Spleen (tissue), 11 donors: ENCODE data around the gene CAPN9. TPM values are rescaled to one million over a fixed set of nuclear protein-coding genes. Genes with fewer than 3 reads are reported as not detected.

Experiments
- DNase-seq: peaks from one replicate; pipeline ENCODE4 v3.0.0-alpha.2; 2020
- H3K27ac ChIP-seq, 8 donors: fragments of 200-600 bp; sonication (generic) in 7 of 8; 1 replicate in 4 of 8; 2 replicates in 4 of 8; pipeline versions ENCODE4 v1.5.0 to v1.8.0; 2016 to 2021; ENCODE audit warnings: inconsistent platforms in 4 of 8, mild to moderate bottlenecking in 4 of 8, moderate library complexity in 1 of 8
- H3K27me3 ChIP-seq, 7 donors: fragments of 200-600 bp; sonication (generic) in 6 of 7; replicated peaks in 1 of 7; 1 replicate in 4 of 7; 2 replicates in 3 of 7; pipeline versions ENCODE4 v1.5.0 to v1.8.0; 2016 to 2021; ENCODE audit warnings: inconsistent platforms in 3 of 7, mild to moderate bottlenecking in 1 of 7
- H3K36me3 ChIP-seq, 6 donors: fragments of 200-600 bp; sonication (generic) in 5 of 6; 1 replicate in 4 of 6; 2 replicates in 2 of 6; pipeline versions ENCODE4 v1.5.0 to v1.8.0; 2016 to 2021; ENCODE audit warnings: inconsistent platforms in 2 of 6
- H3K4me1 ChIP-seq, 6 donors: fragments of 200-600 bp; sonication (generic) in 5 of 6; 1 replicate in 3 of 6; 2 replicates in 3 of 6; pipeline versions ENCODE4 v1.5.0 to v1.8.0; 2016 to 2021; ENCODE audit warnings: inconsistent platforms in 3 of 6
- H3K4me3 ChIP-seq, 8 donors: fragments of 200-600 bp; sonication (generic) in 7 of 8; 1 replicate in 4 of 8; 2 replicates in 4 of 8; pipeline versions ENCODE4 v1.5.0 to v1.8.0; 2016 to 2021; ENCODE audit warnings: inconsistent platforms in 4 of 8, mild to moderate bottlenecking in 4 of 8, moderate library complexity in 2 of 8
- H3K9me3 ChIP-seq, 8 donors: fragments of 200-600 bp; sonication (generic) in 7 of 8; 1 replicate in 4 of 8; 2 replicates in 4 of 8; pipeline versions ENCODE4 v1.5.0 to v1.8.0; 2016 to 2021; ENCODE audit warnings: inconsistent platforms in 4 of 8
- POLR2A ChIP-seq, 3 donors: fragments of 450-650 bp; IDR thresholded peaks; one replicate each; pipeline ENCODE4 v1.5.1; 2017; ENCODE audit warnings: antibody characterized with exemption in 3 of 3, mild to moderate bottlenecking in 1 of 3
- POLR2AphosphoS5 ChIP-seq, 3 donors: sonication (generic); formaldehyde crosslinking; IDR thresholded peaks; one replicate each; pipeline ENCODE4 v1.5.1; 2017; ENCODE audit warnings: antibody characterized with exemption in 3 of 3
- WGBS, 5 donors: extraction: QIAGEN DNeasy Blood & Tissue Kit in 3 of 5; methylation state at CpG; one replicate each; pipeline versions ENCODE4 v1.1.5 to v1.1.7; 2013 to 2018; 5-methylcytosine and 5-hydroxymethylcytosine counted together
- intact Hi-C: fragments of 100-400 bp; cut with DNase I; formaldehyde crosslinking; loops from one replicate; pipeline ENCODE4 v1.15.0; 2023; ENCODE audit warnings: low total_unique reads
- polyA plus RNA-seq, 3 donors: library from polyadenylated mRNA; stranded (reverse); fragments of 200-250 nt; gene quantifications; one replicate each; pipeline ENCODE4 v1.2.1, GENCODE V29; 2013
- total RNA-seq, 7 donors: library from RNA; depleted of rRNA in 3 of 7; stranded (reverse); fragments of >200 nt in 3 of 7; fragmentation: NEBNext Ultra II Directional in 4 of 7; extraction: Animal tissue kit (Norgen Biotek cat#: 25700) in 4 of 7; gene quantifications; one replicate each; pipeline versions ENCODE4 v1.1.0 to v1.2.1, GENCODE V29; 2016 to 2021
- TF ChIP-seq, protein P1 (sequence below), 11 experiments: fragments of 200-600 bp in 7 of 11; fragments of 450-650 bp in 4 of 11; sonication (generic) in 4 of 11; IDR thresholded peaks in 8 of 11; conservative IDR thresholded peaks in 3 of 11; 1 replicate in 7 of 11; 2 replicates in 4 of 11; pipeline versions ENCODE4 v1.4.0 to v1.8.0; 2016 to 2021; ENCODE audit warnings: antibody characterized with exemption in 11 of 11, inconsistent platforms in 4 of 11, mild to moderate bottlenecking in 1 of 11
- donor health status: healthy with polysubstance abuse.
- donor health status: DM: no; HTN: no; CAD: no; lungs with moderate emphysema.
- donor health status: DM: no; HTN: no; CAD: no.
- donor health status: Bipolar disorder and iron deficiency.
- donor health status: healthy.
- donor health status: DM: no; HTN: no; CAD: no.
- donor health status: DM: yes; HTN: yes; CAD: no.

The CAPN9 gene
- total and polyA plus RNA-seq, 10 donors: 0.05 TPM; not detected in 9

DNA sequence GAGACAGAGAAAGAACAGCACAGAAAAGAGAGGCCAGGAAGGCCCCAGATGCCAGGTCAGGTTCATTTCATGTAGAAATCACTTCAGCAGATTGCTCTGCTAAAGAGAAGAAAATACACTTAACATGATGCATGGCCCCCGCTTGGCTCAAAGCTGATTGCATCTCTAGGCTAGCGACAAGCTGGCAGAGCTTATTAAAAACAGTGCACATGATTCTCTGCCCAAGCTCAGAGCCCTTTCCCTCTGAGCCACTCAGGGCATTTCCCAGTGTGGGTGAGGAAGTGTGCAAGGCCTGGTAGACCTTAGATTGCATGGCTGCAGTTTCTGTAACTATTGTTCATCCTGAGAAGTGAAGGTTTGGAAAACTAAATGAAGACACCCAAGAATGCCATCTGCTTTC, 3.3 kb upstream of the CAPN9 start:
- no peak for DNase-seq
- intact Hi-C loops: no loop called here
- peaks cover 0 to 1% (median 0%) of the 10 kb centered on the region in 6 donors for H3K4me1 ChIP-seq
- no peak overlapping the region for H3K4me3 ChIP-seq
- H3K36me3 ChIP-seq: no peaks in the 10 kb centered on the region
- 79 to 97% (median 90%) methylated on average over 2 of the region's 2 CpGs for WGBS, 5 donors
- TF ChIP-seq, protein P1, sequence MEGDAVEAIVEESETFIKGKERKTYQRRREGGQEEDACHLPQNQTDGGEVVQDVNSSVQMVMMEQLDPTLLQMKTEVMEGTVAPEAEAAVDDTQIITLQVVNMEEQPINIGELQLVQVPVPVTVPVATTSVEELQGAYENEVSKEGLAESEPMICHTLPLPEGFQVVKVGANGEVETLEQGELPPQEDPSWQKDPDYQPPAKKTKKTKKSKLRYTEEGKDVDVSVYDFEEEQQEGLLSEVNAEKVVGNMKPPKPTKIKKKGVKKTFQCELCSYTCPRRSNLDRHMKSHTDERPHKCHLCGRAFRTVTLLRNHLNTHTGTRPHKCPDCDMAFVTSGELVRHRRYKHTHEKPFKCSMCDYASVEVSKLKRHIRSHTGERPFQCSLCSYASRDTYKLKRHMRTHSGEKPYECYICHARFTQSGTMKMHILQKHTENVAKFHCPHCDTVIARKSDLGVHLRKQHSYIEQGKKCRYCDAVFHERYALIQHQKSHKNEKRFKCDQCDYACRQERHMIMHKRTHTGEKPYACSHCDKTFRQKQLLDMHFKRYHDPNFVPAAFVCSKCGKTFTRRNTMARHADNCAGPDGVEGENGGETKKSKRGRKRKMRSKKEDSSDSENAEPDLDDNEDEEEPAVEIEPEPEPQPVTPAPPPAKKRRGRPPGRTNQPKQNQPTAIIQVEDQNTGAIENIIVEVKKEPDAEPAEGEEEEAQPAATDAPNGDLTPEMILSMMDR (IDR thresholded peaks at IDR 0.05 in 8 of 11, conservative IDR thresholded peaks at IDR 0.05 in 3 of 11): no peak
- no peak for TF ChIP-seq POLR2AphosphoS5 (IDR thresholded peaks at IDR 0.05)
- no peak for TF ChIP-seq POLR2A (IDR thresholded peaks at IDR 0.05)
- no peak overlapping the region for H3K27ac ChIP-seq
- no peaks in the 10 kb centered on the region for H3K9me3 ChIP-seq
- peaks cover 0 to 8% (median 0%) of the 10 kb centered on the region in 7 donors for H3K27me3 ChIP-seq

DNA sequence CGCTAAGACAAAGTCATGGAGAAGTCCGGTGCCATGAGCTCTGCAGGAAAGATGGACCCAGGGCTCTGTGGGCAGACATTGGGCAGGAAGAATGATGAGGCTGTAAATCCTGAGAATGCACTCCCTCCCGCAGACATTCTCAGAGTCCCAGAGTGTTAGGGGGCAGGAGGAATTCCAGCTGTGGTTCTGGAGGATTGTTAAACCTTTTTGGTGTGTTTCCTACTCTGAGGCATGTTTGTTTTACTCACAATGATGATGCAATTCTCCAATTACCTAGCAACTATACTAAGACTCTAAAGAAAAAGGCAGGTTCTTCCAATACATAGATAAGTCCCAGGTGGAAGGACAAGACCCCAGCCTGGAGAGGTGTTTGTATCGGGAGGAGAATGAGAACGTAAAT, 2.8 kb upstream of the CAPN9 start:
- WGBS, 5 donors: 73 to 92% (median 78%) methylated on average over 5 of the region's 5 CpGs
- intact Hi-C loops: no loop called here
- H3K4me3 ChIP-seq: no peak overlapping the region
- no peak overlapping the region for H3K27ac ChIP-seq
- H3K36me3 ChIP-seq: no peaks in the 10 kb centered on the region
- DNase-seq: no peak
- peaks cover 0 to 6% (median 0%) of the 10 kb centered on the region in 6 donors for H3K4me1 ChIP-seq
- H3K27me3 ChIP-seq: peaks cover 0 to 3% (median 0%) of the 10 kb centered on the region in 7 donors
- TF ChIP-seq POLR2A (IDR thresholded peaks at IDR 0.05) (no peak), POLR2AphosphoS5 (IDR thresholded peaks at IDR 0.05) (no peak)
- TF ChIP-seq, protein P1 (IDR thresholded peaks at IDR 0.05 in 8 of 11, conservative IDR thresholded peaks at IDR 0.05 in 3 of 11): no peak
- H3K9me3 ChIP-seq: no peaks in the 10 kb centered on the region

DNA sequence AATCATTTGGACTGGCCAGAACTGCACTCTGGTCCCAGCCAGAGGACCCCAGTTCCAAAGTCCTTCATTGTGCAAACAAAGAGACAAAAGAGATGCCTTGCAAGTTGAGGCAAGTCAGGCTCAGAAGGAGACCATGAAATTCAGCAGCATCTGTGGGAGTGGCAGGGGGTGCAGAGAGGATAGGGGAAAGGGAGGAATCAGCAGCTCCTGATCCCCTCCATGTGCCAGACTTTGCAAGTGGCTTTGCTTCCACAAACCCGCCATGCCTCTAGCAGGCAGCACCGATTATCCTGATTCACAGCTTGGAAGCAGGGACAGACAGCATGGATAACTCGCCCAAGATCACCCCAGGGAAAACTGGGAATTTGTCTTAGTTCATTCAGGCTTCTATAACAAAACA, 2.1 kb upstream of the CAPN9 start:
- Histone ChIP-seq H3K4me3 (no peak overlapping the region), H3K27me3 (no peaks in the 10 kb centered on the region), H3K36me3 (no peaks in the 10 kb centered on the region), H3K9me3 (no peaks in the 10 kb centered on the region), H3K4me1 (peaks cover 0 to 6% (median 0%) of the 10 kb centered on the region in 6 donors), H3K27ac (no peak overlapping the region)
- WGBS, 5 donors: 57 to 86% (median 68%) methylated on average over 3 of the region's 3 CpGs
- TF ChIP-seq, protein P1 (IDR thresholded peaks at IDR 0.05 in 8 of 11, conservative IDR thresholded peaks at IDR 0.05 in 3 of 11): no peak
- no peak for TF ChIP-seq POLR2A (IDR thresholded peaks at IDR 0.05)
- no peak for TF ChIP-seq POLR2AphosphoS5 (IDR thresholded peaks at IDR 0.05)
- no peak for DNase-seq
- intact Hi-C loops: no loop called here

DNA sequence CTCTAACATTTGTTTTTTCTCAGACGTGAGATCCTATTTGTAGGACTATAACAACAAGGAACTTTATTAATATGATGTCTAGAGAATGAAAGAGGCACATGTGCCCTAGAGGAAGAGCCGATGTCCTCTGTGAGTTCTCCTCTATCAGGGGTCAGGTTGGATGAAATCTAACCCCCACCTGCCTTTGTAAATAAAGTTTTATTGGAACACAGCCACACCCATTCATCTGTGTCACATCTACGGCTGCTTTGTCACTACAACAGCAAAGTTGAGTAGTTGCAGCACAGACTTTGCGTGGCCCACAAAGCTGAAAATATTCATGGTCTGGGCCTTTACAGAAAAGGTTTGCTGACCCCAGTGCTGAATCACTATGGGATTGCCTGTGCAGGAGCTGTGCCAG, 571 bp upstream of the CAPN9 start:
- TF ChIP-seq POLR2AphosphoS5 (IDR thresholded peaks at IDR 0.05): no peak
- TF ChIP-seq, protein P1 (IDR thresholded peaks at IDR 0.05 in 8 of 11, conservative IDR thresholded peaks at IDR 0.05 in 3 of 11): no peak
- no peak for TF ChIP-seq POLR2A (IDR thresholded peaks at IDR 0.05)
- intact Hi-C loops: no loop called here
- 89 to 97% (median 91%) methylated on average over 4 of the region's 4 CpGs for WGBS, 5 donors
- DNase-seq: no peak
- Histone ChIP-seq H3K4me1 (peaks cover 0 to 6% (median 0%) of the 10 kb centered on the region in 6 donors), H3K9me3 (no peaks in the 10 kb centered on the region), H3K36me3 (no peaks in the 10 kb centered on the region), H3K4me3 (no peak overlapping the region), H3K27me3 (no peaks in the 10 kb centered on the region), H3K27ac (no peak overlapping the region)
